ENCODE data around the gene CHAD.

The CHAD gene

DNA sequence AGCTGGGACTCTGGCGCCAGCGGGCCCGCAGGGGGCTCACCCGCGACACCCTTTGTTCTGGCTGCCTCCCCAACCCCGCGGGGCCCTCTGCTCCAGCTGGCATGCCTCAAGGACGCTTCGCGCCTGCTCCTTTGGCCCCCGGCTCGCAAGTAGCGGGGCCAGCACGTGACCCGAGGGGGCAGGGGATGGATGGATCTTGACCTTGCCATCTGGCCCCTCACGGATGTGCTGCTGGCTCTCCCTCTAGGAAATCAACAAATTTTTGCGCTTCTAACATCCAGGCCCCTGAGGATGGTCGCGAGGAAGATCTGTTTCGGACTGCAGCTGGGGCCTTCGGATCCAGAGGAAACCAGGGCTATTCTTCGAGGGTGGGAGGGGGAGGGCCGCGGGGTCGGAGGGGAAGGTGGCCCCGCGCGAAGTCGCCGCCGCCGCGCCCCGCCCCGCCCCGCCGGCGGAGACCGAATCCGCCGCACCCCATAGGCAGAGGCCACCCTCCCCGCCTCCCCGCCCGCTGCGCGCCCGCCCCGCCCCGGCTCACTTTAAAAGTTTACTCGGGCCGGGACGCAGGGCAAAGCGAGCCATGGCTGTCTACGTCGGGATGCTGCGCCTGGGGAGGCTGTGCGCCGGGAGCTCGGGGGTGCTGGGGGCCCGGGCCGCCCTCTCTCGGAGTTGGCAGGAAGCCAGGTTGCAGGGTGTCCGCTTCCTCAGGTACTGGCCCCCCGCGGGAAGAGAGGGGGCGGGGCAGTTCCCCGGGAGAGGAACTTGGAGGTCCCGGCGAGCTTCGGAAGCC, 42.8 kb downstream of the CHAD start, which contains the start of gene ACSF2:
Gene ACSF2 (plus strand): TSS at position 537 of the 790 bp plus-strand sequence. CDS start 44 bp downstream, at position 581.
- peak within 1 kb of the TSS; percentile 69 for H3K4me3 ChIP-seq (ENCODE audit: low read depth, low read length)
- TF ChIP-seq, protein P1, sequence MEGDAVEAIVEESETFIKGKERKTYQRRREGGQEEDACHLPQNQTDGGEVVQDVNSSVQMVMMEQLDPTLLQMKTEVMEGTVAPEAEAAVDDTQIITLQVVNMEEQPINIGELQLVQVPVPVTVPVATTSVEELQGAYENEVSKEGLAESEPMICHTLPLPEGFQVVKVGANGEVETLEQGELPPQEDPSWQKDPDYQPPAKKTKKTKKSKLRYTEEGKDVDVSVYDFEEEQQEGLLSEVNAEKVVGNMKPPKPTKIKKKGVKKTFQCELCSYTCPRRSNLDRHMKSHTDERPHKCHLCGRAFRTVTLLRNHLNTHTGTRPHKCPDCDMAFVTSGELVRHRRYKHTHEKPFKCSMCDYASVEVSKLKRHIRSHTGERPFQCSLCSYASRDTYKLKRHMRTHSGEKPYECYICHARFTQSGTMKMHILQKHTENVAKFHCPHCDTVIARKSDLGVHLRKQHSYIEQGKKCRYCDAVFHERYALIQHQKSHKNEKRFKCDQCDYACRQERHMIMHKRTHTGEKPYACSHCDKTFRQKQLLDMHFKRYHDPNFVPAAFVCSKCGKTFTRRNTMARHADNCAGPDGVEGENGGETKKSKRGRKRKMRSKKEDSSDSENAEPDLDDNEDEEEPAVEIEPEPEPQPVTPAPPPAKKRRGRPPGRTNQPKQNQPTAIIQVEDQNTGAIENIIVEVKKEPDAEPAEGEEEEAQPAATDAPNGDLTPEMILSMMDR (IDR thresholded peaks at IDR 0.05; ENCODE audit: borderline replicate concordance, insufficient read depth, low read depth, low read length) = no peak

DNA sequence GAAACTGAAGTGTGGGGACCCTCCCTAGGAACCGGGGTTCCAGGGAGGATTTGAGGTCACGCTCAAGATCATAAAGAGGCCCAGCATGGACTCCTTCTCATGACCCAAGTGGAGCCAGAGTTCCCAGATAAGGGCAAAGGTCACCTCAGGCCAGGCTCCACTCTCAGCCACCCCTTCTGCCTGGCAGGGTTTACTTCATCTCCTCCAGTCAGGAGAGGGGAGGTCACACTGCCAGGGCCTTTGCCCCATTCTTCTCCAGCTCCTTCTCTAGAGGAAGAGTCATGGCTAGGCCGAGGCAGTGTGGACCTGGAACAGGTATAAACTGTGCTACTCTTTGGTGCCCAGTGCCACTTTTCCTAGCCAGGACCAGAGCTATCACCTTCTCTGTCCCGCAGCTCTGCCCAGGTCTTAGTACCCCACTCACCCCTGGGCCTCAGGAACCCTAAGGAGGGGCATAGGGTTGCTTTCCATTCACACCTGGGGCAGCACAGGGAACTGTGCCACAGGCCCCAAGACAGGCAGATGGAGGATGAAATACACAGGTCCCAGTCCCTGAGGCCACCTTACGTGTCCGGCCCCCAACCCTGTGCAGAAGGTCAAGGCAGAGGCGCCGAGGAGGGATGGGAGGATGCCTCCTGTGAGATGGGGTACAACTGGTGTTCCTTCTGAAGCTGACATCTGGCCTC, 43.5 kb downstream of the CHAD start:
- TF ChIP-seq, protein P1 (IDR thresholded peaks at IDR 0.05; ENCODE audit: borderline replicate concordance, insufficient read depth, low read depth, low read length) = no peak
- H3K4me3 ChIP-seq (ENCODE audit: low read depth, low read length) = peak overlapping the region; percentile 29

DNA sequence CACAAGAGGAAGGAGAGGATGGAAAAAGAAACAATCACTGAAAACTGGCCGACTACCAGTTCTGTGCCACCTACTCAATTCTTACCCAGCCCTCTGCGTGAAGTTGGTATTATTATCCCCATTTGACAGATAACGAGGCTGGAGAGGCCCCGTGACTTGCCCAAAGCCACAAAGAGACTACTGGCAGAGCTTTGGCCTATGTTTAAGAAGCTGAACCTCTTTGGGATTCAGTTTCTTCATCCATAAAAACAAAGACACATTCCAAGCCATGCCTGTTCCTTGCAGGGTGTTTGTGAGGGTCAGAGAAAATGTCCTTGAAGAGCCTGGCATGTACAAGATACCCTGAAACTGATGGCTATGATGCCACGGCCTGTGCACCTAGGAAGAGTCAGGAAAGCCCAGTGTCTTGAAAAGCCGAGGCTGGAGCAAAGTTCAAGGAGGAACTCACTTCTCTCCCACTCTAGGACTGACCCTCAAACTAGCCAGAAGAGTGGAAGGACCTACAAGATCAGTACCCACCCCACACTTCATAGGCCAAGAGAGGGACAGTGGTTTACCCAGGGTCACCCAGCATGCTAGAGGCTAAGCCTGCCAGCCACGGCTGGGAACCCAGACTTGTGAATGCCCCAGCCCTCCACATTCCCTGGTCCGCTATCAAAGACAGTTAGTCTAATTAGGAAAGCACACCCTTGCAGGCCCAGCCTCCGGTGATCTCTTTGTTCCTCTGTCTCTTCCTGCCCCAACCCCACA, 44.3 kb downstream of the CHAD start:
- TF ChIP-seq, protein P1 (IDR thresholded peaks at IDR 0.05; ENCODE audit: borderline replicate concordance, insufficient read depth, low read depth, low read length) = no peak
- H3K4me3 ChIP-seq (ENCODE audit: low read depth, low read length) = no peak overlapping the region

DNA sequence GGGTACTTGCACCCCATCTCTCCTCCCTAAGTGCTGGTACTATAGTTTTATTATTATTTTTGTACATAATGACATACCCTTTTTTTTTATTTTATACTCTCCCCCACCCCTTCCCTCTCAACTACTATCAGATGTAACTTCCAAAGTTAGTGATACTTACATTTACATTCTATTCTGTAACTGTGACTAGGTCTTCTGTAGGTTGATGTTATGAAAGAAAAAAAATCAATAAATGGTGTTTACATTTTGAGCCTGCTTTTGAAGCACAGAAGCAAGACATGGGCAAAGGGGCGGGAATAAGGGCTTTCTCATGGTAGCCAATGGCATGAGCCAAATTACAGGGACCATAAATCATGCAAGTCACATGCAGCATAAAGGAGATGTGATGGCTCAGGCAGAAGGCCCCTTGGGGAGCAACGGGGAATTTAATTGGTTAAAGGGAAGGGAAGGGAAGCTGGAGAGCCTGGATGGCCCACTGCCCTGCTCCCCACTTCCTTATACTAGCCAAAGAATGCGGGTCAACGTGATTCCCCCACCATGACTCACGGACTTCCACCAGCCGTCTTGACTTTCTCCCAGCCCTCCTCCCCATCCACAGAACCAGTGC, 45.0 kb downstream of the CHAD start:
- TF ChIP-seq, protein P1 (IDR thresholded peaks at IDR 0.05; ENCODE audit: borderline replicate concordance, insufficient read depth, low read depth, low read length) = no peak
- no peak overlapping the region for H3K4me3 ChIP-seq (ENCODE audit: low read depth, low read length)

DNA sequence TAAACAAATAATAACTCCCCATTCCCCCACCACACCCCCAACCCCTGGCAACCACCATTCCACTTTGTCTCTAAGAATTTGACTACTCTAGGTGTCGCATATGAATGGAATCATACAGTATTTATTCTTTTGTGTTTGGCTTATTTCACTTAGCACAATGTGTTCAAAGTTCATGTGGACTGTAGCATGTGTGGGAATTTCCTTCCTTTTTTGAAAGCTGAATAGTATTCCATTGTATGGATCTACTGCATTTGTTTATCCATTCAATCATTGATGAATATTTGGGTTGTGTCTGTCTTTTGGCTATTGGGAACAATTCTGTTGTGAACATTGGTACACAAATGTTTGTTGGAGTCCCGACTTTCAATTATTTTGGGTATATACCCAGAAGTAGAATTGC, 45.9 kb downstream of the CHAD start:
- TF ChIP-seq, protein P1 (IDR thresholded peaks at IDR 0.05; ENCODE audit: borderline replicate concordance, insufficient read depth, low read depth, low read length) = no peak
- no peak overlapping the region for H3K4me3 ChIP-seq (ENCODE audit: low read depth, low read length)

DNA sequence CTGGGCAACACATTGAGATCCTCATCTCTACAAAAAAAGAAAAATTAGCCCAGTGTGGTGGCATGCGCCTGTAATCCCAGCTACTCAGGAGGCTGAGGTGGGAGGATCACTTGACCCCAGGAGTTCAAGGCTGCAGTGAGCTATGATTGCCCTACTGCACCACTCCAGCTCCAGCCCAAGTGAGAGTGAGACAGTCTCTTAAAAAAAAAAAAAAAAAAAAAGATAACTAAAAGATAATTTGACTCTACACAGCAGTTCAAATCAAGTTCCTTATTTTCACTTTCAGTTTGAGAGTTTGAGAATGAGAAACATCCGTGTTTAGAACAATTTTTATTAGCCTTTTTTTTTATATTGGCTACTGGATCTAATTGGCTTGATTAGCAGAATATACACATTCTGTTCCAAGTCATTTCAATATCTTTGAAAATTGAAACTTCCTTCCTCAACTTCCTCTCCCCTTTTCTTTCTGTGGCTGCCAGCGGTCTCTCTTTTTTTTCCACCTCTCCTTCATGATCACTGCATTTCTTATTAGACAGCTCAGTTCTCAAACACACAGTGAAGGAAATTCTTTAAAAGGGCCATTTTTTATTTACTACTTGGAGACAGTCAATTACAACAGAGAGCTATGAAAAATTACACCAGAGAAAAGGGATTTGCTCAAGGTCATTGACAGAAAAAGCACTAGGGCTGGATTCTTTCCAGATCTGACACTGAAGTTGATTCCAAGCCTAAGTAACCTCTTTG, 47.2 kb downstream of the CHAD start:
- TF ChIP-seq, protein P1 (IDR thresholded peaks at IDR 0.05; ENCODE audit: borderline replicate concordance, insufficient read depth, low read depth, low read length) = no peak
- no peak overlapping the region for H3K4me3 ChIP-seq (ENCODE audit: low read depth, low read length)
